GM21360 (cell line): ENCODE measurements around the gene LPIN1.

Experiments used
- ATAC-seq: cut with Tn5 transposase; IDR thresholded peaks from one replicate; pipeline ENCODE4 v1.9.1; 2021; ENCODE audit warnings: mild to moderate bottlenecking, moderate library complexity; ENCODE audit not compliant: unreplicated experiment

The LPIN1 gene

DNA sequence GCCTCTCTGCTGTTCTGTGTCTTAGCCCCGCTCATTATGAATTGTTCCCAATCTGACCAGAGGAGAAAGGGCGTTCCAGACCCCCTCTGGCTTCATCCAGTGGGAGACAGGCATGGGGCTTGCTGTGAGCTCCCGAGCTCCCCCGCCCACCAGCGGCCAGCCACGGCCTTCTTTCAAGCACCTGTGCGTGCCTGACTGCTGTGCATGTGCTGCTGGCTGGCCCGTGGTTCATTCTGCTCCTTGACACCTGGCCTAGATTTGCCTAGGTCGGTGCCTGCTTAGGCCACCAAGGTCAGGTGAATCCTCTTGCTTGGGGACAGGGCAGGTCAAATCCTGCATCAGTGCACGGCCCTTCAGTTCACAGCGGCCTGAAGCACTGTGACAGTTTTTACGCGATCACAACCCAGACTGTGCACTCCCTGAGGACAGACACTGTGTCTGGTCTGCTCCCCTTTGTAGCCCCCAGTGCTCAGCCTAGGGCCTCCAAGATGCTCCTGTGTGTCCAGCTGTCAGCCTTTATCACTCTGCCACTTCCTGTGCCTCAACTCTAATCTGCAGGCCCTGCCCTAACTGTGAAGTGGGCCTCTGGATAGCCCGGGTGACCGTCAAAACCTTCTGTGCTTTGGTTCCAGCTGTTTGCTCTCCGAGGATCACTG is 3.6 kb upstream of the LPIN1 start:
- no peak for ATAC-seq

GRCh38 chr2:11743366-11743765 is 3.1 kb upstream of the LPIN1 start:
- ATAC-seq, result no peak

- ATAC-seq, result peak; percentile 59
Measured at GRCh38 chr2:11743846-11744553, 2.4 kb upstream of the LPIN1 start.

- ATAC-seq, result no peak
Measured at GRCh38 chr2:11744631-11745394, 1.6 kb upstream of the LPIN1 start.

- no peak for ATAC-seq
Measured at GRCh38 chr2:11745613-11746375, 638 bp upstream of the LPIN1 start.

GRCh38 chr2:11746807-11747459 is 501 bp downstream of the LPIN1 start:
- ATAC-seq, result no peak

GRCh38 chr2:11748018-11748860 is 1.8 kb downstream of the LPIN1 start:
- ATAC-seq, result no peak

DNA sequence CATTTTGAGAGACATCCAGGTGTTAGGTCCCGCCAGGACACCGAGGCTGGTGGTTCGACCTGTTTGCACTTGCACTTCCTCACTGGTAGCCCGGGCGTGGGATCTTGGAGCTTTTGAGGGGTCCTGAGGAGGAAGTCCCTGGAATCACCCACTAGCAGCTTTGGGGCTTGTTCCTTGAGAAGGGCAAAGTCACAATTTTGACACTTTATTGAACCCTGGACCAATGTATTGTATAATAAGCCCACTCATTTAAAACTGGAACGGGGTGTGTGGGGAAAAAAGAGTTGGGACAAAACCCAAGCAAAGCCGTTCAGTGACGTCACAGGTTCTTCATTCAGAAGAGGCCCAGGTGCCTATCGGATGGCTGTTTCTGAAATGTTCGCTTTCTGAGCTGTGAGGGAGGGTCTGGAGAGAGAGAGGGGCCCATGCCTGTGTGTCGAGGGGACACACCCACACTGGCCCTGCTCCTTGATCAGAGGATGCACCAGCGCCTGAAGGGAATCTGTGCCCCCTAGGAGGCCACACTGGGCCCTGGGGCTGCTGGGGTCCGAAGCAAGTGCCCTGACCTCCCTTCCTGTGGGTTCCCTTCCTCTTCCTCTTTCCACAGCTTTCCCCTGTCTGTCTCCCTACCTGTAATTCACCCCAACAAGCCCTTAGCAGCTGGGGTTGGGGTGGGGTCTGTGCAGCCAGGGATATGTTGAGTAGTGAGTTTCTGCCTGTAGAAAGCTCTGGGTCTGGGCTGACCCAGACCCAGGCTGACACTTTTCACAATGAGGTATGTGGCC is 2.6 kb downstream of the LPIN1 start:
- no peak for ATAC-seq

- no peak for ATAC-seq
Measured at GRCh38 chr2:11749646-11750349, 3.4 kb downstream of the LPIN1 start.

- ATAC-seq, result peak; percentile 35
Measured at GRCh38 chr2:11750422-11750821, 4.0 kb downstream of the LPIN1 start.

GRCh38 chr2:11750917-11751316 is 4.5 kb downstream of the LPIN1 start:
- no peak for ATAC-seq

DNA sequence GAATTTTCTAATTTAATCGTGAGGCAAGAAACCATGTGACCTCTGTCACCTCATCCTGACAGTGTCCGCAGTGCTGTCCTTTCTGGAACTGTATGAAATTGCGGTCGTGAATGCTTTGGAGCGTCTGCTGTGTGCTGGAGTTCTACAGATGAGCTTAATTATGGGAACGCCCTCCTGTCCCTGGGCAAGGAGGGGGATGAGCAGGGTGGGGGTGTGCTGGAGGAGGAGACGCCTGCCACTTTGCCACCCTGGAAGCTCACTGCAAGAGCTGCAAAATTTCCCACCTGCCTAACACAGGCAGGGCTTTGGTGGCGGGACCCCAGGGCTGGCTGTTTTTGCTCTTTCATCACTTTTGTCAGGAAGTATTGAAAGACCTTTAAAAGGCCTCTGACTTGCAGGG is 6.5 kb downstream of the LPIN1 start:
- ATAC-seq, result no peak

DNA sequence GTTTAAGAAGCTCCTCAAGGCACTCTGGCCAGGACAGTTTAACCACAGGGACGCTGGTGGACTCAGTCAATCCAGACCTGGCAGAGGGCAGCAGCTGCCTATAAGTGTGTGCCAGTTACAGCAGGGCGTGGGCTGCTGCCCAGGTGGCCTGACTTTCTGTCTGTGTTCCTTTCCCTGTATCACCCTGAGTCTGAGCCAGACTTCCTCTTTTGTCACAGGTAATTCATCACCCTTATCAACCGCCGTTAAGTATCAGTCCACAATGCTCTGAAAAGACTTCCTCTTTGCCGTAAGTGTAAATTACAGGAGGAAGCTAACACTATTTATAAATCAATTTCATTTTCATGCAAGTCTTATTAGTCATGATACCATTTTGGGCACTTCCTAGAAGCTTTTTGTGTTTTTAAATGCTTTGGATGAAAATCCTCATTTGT is 7.0 kb downstream of the LPIN1 start:
- peak; percentile 61 for ATAC-seq

DNA sequence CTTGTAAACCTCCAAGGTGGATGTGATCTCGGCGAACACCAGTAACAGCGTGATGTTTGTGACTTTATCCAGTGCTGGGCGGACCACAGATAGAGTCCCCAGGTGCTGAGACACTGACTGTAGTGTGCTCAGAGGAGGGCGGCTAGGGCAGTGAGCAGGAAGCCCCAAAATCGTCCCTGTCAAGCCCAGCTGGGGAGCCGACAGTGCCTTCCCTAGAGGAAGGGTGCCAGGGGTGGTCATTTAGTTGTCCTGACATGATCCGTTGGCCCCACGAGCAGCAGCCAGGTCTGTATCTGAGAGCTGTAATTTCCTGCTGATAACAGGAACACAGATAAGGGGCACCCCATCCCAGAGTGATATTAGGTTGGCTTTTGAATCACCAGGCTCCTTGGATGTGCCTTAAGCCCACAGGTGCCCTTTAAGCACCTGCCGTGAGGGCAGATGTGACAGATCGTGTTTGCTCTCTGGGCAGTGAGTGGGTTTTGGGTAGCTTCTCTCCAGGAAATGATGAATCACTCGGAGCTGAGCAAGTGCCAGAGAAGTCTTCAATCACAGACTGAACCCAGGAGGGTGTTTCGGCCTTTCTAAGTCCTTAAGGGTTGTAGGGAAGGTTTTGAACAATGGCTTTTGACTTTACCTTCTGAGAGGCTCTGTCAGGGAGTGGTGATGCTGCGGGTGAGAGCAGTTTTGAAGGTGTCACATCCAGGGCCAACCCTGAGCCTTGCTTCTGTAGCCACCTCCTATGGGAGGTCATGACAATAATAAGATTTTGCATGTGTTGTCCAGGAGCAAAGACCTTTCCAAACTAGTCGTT is 7.7 kb downstream of the LPIN1 start:
- peak; percentile 29 for ATAC-seq

- no peak for ATAC-seq
Measured at GRCh38 chr2:11754700-11755015, 8.2 kb downstream of the LPIN1 start.

- ATAC-seq, result no peak
Measured at GRCh38 chr2:11757101-11757500, 10.7 kb downstream of the LPIN1 start.

DNA sequence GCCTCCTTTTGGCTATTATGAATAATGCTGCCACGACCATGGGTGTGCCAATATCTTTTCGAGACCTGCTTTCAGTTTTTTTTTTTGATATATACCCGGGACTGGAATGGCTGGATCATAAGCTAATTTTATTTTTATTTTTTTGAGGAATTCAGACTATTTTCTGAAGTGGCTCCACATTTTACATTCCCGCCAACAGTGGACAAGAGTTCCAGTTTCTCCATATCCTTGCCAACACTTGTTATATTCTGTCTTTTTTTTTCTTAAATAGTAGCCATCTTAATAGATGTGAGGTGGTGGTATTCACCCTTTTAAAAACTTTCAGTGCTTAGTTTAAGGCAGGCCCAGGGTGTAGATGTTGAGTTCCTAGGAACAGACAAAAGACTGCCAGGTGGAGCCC is 11.8 kb downstream of the LPIN1 start:
- no peak for ATAC-seq

- no peak for ATAC-seq
Measured at GRCh38 chr2:11758647-11759046, 12.2 kb downstream of the LPIN1 start.
